Suprapubic skin (tissue), 4 donors: ENCODE results near the gene MAF. TPM values are rescaled to one million over a fixed set of nuclear protein-coding genes. Genes with fewer than 3 reads are reported as not detected.

Experiments used
- DNase-seq, 2 donors: peaks; one replicate each; pipeline ENCODE4 v3.0.0-alpha.2; 2019; ENCODE audit warnings: low spot score in 2 of 2
- H3K27ac ChIP-seq: fragments of 200-600 bp; sonication (generic); one replicate; pipeline ENCODE4 v1.5.1; 2019
- H3K27me3 ChIP-seq: fragments of 200-600 bp; sonication (generic); one replicate; pipeline ENCODE4 v1.5.1; 2019
- H3K36me3 ChIP-seq: fragments of 200-600 bp; sonication (generic); one replicate; pipeline ENCODE4 v1.5.1; 2019
- H3K4me1 ChIP-seq: fragments of 200-600 bp; sonication (generic); one replicate; pipeline ENCODE4 v1.5.1; 2019
- H3K4me3 ChIP-seq: fragments of 200-600 bp; sonication (generic); one replicate; pipeline ENCODE4 v1.5.1; 2019; ENCODE audit warnings: mild to moderate bottlenecking
- H3K9me3 ChIP-seq: fragments of 200-600 bp; sonication (generic); one replicate; pipeline ENCODE4 v1.5.1; 2019
- CTCF ChIP-seq, 2 donors: fragments of 200-600 bp in 1 of 2; fragments of 450-650 bp in 1 of 2; sonication (generic) in 1 of 2; IDR thresholded peaks; one replicate each; pipeline ENCODE4 v1.5.1; 2016 to 2019; ENCODE audit warnings: antibody characterized with exemption in 2 of 2, mild to moderate bottlenecking in 1 of 2, moderate library complexity in 1 of 2
- EP300 ChIP-seq: sonication (generic); formaldehyde crosslinking; IDR thresholded peaks from one replicate; pipeline ENCODE4 v1.6.1; 2017; ENCODE audit warnings: antibody characterized with exemption
- POLR2A ChIP-seq, 2 donors: fragments of 450-650 bp; IDR thresholded peaks; one replicate each; pipeline ENCODE4 v1.6.1; 2017; ENCODE audit warnings: antibody characterized with exemption in 2 of 2, mild to moderate bottlenecking in 2 of 2, moderate library complexity in 2 of 2
- POLR2AphosphoS5 ChIP-seq, 3 donors: sonication (generic); formaldehyde crosslinking; IDR thresholded peaks; one replicate each; pipeline ENCODE4 v1.6.1; 2017; ENCODE audit warnings: antibody characterized with exemption in 3 of 3
- WGBS: methylation state at CpG from one replicate; pipeline ENCODE4 v1.1.5; 2018; 5-methylcytosine and 5-hydroxymethylcytosine counted together
- total RNA-seq, 4 donors: library from RNA; depleted of rRNA; stranded (reverse); fragments of >200 nt; gene quantifications; one replicate each; pipeline ENCODE4 v1.1.0, GENCODE V29; 2016

MAF gene
- total RNA-seq, 4 donors from 2014 or later, result 83.6 to 135 (median 114) TPM

DNA sequence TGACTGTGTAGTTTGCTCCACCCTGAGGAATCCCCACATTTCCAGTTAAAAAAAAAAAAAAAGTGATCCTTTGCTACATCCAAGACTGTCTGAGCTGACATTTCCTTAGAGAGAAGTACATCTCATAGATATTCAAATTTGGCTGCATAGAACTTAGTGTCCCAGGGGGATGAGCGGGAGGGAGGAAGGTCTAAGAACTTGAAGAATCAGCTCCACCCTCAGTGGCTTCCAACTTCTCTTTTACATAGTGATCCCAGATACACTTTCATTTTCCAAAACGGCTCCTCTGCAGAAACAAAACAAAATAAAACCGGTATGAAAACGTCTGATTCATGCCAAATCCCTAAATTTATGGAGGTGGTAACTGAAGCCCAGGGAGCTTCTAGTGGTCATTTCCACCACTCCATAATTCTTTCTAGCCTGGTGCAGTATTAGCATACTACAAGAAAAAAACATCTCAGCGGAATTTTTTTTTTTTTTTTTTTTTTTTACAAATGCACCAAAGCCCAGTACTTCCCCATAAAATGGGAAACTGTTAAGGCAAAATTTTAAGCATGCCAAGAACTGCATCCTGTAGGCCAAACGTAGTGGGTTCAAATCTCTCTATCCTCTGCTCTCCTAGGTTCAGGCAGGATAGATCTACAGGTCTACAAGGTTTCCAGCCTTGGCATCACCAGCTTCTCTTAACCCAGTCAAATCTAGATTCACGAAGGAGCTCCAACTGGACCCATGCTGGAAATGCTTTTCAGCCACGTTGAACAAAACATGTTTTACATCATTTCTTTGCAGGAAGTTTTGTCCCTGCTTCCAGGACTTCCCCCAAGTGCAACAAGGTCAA is 29.3 kb downstream of the MAF start:
- 28% methylated on average over 8 of the region's 8 CpGs for WGBS
- Histone ChIP-seq H3K4me3 (peak overlapping the region; percentile 34), H3K36me3 (no peaks in the 10 kb centered on the region), H3K27ac (no peak overlapping the region), H3K9me3 (no peaks in the 10 kb centered on the region), H3K27me3 (no peaks in the 10 kb centered on the region), H3K4me1 (peaks cover 3% of the 10 kb centered on the region)
- no peak for TF ChIP-seq CTCF (IDR thresholded peaks at IDR 0.05)
- no peak for TF ChIP-seq EP300
- TF ChIP-seq POLR2AphosphoS5 (IDR thresholded peaks at IDR 0.05), result no peak
- TF ChIP-seq POLR2A (IDR thresholded peaks at IDR 0.05), result no peak
- no peak for DNase-seq

DNA sequence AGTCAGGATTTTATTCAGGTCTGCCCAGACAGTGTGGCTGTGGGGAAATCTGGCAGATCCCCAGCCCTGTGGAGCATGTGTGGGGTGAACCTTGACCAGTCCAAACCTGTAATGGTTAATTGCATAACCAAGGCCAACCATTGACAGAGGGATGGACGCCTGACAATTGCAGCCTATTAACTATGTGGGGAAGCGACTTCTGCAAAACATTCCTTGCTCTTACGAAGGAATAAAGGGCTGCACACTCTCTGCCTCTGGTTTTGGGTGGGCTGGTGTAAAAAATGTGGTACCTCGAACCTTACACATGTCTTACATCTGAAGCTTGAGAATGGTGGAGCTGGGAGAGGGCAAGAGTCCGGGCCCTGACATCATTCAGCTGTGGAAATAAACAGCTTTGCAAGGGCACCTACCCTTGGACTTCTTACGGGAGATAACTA is 35.8 kb downstream of the MAF start:
- H3K27ac ChIP-seq, result no peak overlapping the region
- TF ChIP-seq POLR2AphosphoS5 (IDR thresholded peaks at IDR 0.05), result no peak
- TF ChIP-seq EP300, result no peak
- no peaks in the 10 kb centered on the region for H3K36me3 ChIP-seq
- WGBS, result 81% methylated on average over 6 of the region's 6 CpGs
- DNase-seq, result no peak
- H3K4me3 ChIP-seq, result no peak overlapping the region
- no peaks in the 10 kb centered on the region for H3K9me3 ChIP-seq
- H3K4me1 ChIP-seq, result peaks cover 6% of the 10 kb centered on the region
- H3K27me3 ChIP-seq, result no peaks in the 10 kb centered on the region

DNA sequence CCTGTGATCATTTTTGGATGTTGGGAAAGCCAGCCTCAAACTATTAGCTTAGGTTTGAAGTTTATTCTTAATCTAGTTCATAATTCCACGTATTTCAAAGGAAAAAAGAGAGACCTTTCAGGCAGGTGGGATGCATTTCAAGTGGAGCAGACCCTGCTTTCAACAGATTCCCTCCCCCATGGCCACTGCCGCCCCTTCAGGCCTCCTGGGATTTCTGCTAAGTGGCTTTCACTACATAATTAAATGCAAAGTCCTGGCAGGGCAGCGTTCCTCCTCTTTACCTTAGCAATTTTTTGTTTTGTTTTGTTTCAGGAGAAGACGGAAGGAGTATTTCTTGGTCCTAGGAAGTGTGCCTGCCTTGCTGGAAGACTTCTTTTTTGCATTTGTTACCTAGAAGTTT is 36.6 kb downstream of the MAF start:
- WGBS, result 76% methylated on average over 4 of the region's 4 CpGs
- DNase-seq, result no peak
- no peak for TF ChIP-seq EP300
- no peak for TF ChIP-seq POLR2A (IDR thresholded peaks at IDR 0.05)
- H3K27ac ChIP-seq, result no peak overlapping the region
- H3K4me1 ChIP-seq, result peaks cover 6% of the 10 kb centered on the region
- no peaks in the 10 kb centered on the region for H3K36me3 ChIP-seq
- no peak overlapping the region for H3K4me3 ChIP-seq
- no peaks in the 10 kb centered on the region for H3K27me3 ChIP-seq
- H3K9me3 ChIP-seq, result no peaks in the 10 kb centered on the region

DNA sequence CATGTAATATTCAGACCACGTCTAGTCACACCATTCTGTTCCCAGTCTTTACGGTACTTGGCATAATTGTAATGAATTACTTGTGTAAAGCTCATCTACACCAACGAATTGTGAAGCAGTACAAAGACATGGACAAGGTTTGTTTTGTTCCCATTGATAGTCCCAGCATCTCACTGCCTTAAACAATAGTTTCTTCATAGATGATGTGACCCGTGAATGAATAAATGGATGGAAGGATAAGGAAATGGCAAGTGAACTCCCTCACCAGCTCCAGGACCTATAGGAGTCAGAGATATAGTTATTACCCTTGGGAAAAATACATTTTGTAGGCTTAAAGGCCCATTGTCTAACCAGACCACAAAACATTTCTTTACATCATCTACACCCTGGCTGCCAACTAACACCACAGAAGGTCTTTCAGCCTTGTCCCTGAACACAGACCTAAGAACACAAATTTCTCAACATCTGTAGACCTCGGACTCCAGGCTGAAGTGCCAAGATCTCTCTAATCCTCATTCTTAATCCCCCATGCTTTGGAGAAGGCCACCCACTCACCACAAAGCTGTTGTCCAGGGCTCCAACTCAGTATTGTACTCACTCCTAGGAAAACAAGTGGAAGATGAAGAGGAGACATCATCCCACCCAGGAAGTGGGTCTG is 38.2 kb downstream of the MAF start:
- H3K9me3 ChIP-seq, result no peaks in the 10 kb centered on the region
- no peak overlapping the region for H3K27ac ChIP-seq
- no peak overlapping the region for H3K4me3 ChIP-seq
- no peak for DNase-seq
- TF ChIP-seq CTCF (IDR thresholded peaks at IDR 0.05), result no peak
- TF ChIP-seq EP300, result no peak
- TF ChIP-seq POLR2A (IDR thresholded peaks at IDR 0.05), result no peak
- TF ChIP-seq POLR2AphosphoS5 (IDR thresholded peaks at IDR 0.05), result no peak
- H3K36me3 ChIP-seq, result no peaks in the 10 kb centered on the region
- peaks cover 6% of the 10 kb centered on the region for H3K4me1 ChIP-seq
- WGBS, result 73% methylated on average over 5 of the region's 5 CpGs
- no peaks in the 10 kb centered on the region for H3K27me3 ChIP-seq

DNA sequence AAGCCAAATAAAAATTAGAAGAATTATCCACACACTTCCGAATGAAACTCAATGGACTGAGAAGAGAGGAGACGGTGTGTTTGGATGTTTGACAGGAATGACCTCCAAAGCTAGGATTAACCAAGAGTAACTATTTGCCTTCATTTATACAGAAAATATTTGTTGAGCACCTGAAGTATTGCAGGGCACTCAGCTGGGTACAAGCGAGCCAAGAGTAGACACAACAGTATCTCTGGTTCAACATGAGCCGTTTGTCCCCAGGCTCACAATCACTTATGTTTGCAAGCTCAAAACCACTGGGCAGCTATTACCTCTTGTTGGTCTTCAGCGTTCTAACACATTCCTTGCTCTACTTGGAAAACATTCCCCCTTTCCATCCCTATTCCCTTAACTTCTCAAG is 38.8 kb downstream of the MAF start:
- Histone ChIP-seq H3K9me3 (no peaks in the 10 kb centered on the region), H3K27me3 (no peaks in the 10 kb centered on the region), H3K4me1 (peaks cover 6% of the 10 kb centered on the region), H3K36me3 (no peaks in the 10 kb centered on the region), H3K27ac (no peak overlapping the region), H3K4me3 (no peak overlapping the region)
- TF ChIP-seq POLR2AphosphoS5 (IDR thresholded peaks at IDR 0.05), result no peak
- TF ChIP-seq EP300, result no peak
- TF ChIP-seq CTCF (IDR thresholded peaks at IDR 0.05), result no peak
- no peak for TF ChIP-seq POLR2A (IDR thresholded peaks at IDR 0.05)
- WGBS, result 88% methylated on average over 5 of the region's 5 CpGs
- no peak for DNase-seq

- 70% methylated on average over 1 of the region's 1 CpG for WGBS
Measured at GRCh38 chr16:79560923-79561322, 39.6 kb downstream of the MAF start.

More at GRCh38 chr16:79560923-79561322, 39.6 kb downstream of the MAF start:
- no peak for DNase-seq
- Histone ChIP-seq H3K4me3 (no peak overlapping the region), H3K9me3 (no peaks in the 10 kb centered on the region), H3K36me3 (no peaks in the 10 kb centered on the region), H3K4me1 (peaks cover 6% of the 10 kb centered on the region), H3K27ac (no peak overlapping the region), H3K27me3 (no peaks in the 10 kb centered on the region)
- TF ChIP-seq POLR2A (IDR thresholded peaks at IDR 0.05), result no peak
- no peak for TF ChIP-seq POLR2AphosphoS5 (IDR thresholded peaks at IDR 0.05)
- no peak for TF ChIP-seq EP300
- TF ChIP-seq CTCF (IDR thresholded peaks at IDR 0.05), result no peak
